Coronary artery (tissue), 2 donors: ENCODE results near the gene MLLT3.

Experiments
- DNase-seq: peaks from one replicate; pipeline ENCODE4 v3.0.0-alpha.2; 2017; ENCODE audit warnings: low spot score
- H3K27ac ChIP-seq, 2 donors: fragments of 200-600 bp; sonication (generic); one replicate each; pipeline ENCODE4 v1.5.1; 2016 to 2019
- H3K4me3 ChIP-seq: fragments of 200-600 bp; sonication (generic); 2 replicates; pipeline ENCODE4 v1.5.1; 2016; ENCODE audit warnings: mild to moderate bottlenecking, moderate library complexity
- TF ChIP-seq, protein P1 (sequence below): fragments of 200-600 bp; sonication (generic); IDR thresholded peaks from one replicate; pipeline ENCODE4 v1.5.1; 2019; ENCODE audit warnings: antibody characterized with exemption

Gene MLLT3

DNA sequence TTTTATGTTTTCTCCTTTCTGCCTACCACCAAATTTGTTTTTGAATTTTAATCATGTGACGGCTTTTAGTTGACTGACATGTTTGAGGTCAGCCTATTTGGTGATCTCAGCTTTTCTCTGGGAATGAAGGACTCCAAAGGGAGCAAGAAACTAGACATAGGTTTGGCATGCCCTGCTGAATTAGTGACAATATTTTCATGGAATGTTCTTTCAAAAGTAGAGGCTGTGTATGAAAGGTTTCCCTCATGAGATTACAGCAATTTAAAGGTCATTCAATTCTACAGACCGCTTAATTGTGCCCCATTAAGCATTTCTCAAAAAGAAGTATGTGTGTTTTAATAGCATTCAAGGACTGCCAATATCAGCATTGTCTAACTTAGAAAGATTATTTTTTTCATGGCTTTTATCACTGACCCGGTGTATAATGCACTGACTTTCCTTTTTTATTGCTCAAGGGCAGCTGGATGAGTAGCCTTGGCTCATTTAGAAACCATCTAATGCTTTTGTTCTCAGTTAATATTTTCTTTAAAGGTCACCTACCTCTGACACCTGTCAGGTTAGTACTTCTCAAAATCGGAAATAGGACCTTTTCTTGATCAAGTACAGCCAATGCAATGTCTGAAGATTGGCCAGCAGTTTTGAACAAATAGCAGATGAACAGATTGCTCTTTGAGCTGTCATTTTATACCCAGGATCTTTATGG lies 8.1 kb upstream of the MLLT3 start:
- DNase-seq, result no peak

DNA sequence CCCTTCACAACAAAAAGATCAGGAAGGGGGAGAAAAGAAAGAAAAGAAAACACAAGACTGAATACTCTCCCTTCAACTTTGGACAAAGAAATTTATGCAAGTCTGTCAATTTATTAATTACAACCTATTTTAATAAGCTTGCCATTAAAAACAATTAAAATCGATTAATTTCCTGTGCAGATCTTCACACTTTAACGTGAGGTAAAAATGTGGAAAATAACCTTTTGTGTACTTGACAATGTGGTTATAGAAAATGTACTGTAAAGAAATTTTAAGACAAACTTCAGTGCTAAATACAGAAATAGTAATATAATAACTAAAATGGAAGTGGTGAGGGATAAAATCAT lies 2.7 kb upstream of the MLLT3 start:
- no peak for DNase-seq
- peak overlapping the region; percentile 87 for H3K4me3 ChIP-seq
- TF ChIP-seq, protein P1, sequence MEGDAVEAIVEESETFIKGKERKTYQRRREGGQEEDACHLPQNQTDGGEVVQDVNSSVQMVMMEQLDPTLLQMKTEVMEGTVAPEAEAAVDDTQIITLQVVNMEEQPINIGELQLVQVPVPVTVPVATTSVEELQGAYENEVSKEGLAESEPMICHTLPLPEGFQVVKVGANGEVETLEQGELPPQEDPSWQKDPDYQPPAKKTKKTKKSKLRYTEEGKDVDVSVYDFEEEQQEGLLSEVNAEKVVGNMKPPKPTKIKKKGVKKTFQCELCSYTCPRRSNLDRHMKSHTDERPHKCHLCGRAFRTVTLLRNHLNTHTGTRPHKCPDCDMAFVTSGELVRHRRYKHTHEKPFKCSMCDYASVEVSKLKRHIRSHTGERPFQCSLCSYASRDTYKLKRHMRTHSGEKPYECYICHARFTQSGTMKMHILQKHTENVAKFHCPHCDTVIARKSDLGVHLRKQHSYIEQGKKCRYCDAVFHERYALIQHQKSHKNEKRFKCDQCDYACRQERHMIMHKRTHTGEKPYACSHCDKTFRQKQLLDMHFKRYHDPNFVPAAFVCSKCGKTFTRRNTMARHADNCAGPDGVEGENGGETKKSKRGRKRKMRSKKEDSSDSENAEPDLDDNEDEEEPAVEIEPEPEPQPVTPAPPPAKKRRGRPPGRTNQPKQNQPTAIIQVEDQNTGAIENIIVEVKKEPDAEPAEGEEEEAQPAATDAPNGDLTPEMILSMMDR, result no peak
- no peak overlapping the region for H3K27ac ChIP-seq

More for the DNA sequence above, 8.1 kb upstream of the MLLT3 start:
- H3K27ac ChIP-seq, result no peak overlapping the region
- TF ChIP-seq, protein P1, result no peak
- H3K4me3 ChIP-seq, result no peak overlapping the region

DNA sequence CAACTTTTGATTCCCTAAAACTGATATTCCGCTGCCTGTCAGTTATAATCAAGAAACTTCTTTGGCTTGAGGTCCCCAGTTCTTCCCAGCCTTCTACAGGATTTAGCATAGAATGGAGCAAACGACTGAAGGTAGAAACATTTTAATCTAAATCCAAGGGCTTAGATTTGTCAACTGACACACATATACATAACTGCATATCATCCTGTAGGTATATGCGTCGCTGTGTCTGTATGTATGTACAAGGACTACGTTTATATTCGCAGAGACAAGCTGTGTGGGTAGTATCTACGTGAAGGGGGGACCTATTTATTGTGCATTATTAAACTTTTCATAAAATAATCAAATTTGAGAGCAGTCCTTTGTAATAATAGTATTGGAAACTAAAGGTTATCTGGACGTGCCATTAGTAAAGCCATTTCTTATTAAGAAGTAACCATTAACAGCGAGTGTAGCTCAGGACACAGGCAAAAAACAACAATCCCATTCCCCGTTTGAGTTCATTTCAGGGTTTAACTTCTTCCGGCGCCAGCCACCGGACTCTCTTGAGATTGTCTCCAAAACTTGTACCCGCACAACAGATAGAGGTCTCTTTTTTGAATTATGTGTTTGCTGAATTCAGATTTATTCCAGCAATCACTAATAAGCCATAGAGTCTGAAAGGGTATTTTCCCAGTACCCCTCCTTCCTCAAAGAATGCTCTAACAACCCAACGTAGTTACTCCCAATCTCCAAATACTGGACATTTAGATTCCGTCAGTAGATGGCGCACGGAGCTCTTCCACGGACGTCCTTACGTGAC lies 2.1 kb upstream of the MLLT3 start:
- peak overlapping the region; percentile 19 to 32 for H3K27ac ChIP-seq
- no peak for DNase-seq
- TF ChIP-seq, protein P1, result peak; percentile 72
- H3K4me3 ChIP-seq, result peak overlapping the region; percentile 87

DNA sequence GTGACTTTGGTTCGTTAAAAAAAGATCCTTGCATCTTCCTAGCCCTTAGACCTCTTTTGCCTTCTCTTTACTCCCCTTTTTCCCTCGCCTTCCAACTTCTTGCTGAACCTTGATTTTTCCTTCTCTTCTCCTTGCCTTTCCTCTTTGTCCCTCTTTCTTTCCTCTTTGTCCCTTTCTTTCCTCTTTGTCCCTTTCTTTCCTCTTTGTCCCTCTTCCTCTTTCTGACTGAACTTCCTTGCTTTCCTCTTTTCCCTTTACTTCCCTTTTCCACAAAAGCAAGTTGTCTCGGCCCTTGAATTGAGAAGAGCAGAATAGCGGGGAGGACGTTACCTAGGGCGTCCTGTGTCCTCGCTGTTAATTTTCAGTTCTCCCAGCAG lies 1.4 kb upstream of the MLLT3 start:
- no peak for DNase-seq
- Histone ChIP-seq H3K4me3 (peak overlapping the region; percentile 87), H3K27ac (peak overlapping the region; percentile 32 to 95)
- TF ChIP-seq, protein P1, result no peak

DNA sequence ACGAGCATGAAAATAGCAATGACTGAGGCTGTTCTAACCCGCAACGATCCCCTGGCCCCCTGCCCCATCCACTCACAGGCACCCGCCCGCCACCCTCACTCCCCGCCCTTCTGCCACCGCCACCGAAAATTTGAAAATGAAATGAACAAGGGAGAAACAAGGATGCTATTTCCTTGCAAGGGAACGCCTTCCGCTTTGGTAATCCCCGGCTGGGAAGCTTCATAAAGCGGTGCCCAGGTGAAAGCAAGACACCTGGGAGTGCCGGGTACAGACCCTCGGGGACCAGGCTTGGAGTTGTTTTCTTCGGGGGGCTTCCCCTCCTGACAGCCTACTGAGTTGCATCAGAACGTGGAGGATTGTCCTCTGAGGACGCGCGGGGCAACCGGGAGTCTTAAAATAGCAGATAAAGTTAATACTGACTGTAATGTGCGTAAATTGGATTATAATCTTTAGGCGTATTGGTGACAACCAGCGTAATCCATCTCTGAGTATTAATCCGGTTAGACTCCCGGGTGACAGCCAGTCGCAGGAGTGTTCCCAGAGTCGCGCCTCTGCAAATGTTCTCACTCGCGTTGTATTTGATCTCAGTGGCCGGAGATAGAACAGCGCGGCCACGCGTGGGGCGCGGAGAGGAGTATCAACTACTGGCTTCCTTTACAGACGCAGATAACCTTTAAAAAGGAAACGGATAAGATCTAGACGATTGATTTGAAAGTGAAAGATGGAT lies 885 bp upstream of the MLLT3 start:
- Histone ChIP-seq H3K27ac (peak overlapping the region; percentile 28 to 95), H3K4me3 (peak overlapping the region; percentile 87)
- TF ChIP-seq, protein P1, result no peak
- DNase-seq, result no peak

DNA sequence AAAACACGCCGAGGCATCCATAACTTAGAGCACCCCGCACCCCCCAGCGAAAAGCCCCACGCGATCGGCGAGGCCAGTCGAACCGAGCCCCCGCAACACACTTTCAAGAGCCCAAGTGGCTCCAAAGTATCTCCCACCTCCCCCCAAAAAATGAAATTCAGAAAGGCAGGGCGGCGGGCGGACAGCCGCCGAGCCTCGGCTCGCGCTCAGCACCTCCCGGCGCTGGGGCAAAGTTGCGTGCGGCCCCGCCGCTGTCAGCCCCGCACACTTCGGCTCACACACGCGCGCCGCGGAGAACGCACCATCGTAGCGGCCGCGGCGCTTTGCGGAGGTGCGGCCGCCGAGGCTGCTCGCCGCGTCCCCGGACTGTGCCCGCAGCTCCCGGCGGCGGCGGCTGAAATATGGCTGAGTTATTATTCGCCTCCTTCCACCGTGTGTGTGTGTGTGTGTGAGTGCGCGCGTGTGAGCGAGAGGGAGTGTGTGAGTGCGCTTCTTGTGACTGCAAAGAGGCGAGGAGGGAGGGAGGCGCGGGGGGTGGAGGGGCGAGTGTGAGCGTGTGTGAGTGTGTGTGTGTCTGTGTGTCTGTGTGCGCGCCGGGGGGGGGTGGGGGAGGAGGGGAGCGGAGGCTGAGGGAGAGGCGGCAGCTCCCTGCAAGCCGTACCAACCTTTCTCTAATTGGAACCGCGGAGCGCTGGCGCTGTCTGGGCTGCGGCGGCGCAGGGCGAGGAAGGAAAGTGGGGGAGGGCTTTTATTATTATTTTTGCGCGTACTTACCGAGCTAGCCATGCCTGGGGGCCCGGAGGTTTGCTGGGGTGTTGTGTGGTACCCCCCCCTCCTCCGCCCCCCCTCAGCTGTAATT lies 599 bp downstream of the MLLT3 start:
- TF ChIP-seq, protein P1, result no peak
- DNase-seq, result peak; percentile 81
- Histone ChIP-seq H3K27ac (peak overlapping the region; percentile 90 to 95), H3K4me3 (peak overlapping the region; percentile 87)
